Adrenal gland (tissue), 5 donors: ENCODE measurements around the gene SHANK2.

ENCODE experiments used
- POLR2A ChIP-seq, 2 donors: fragments of 450-650 bp; IDR thresholded peaks; one replicate each; pipeline ENCODE4 v1.6.1; 2017; ENCODE audit warnings: antibody characterized with exemption in 2 of 2, mild to moderate bottlenecking in 2 of 2, moderate library complexity in 1 of 2
- TF ChIP-seq, protein P1 (sequence below), 6 experiments: fragments of 450-650 bp in 4 of 6; fragments of 200-600 bp in 2 of 6; sonication (generic) in 1 of 6; IDR thresholded peaks; 1 replicate in 5 of 6; 2 replicates in 1 of 6; pipeline versions ENCODE4 v1.5.1 to v1.8.0; 2016 to 2021; ENCODE audit warnings: antibody characterized with exemption in 6 of 6, mild to moderate bottlenecking in 2 of 6, moderate library complexity in 1 of 6
- donor health status: DM: no; HTN: no; CAD: no.

DNA sequence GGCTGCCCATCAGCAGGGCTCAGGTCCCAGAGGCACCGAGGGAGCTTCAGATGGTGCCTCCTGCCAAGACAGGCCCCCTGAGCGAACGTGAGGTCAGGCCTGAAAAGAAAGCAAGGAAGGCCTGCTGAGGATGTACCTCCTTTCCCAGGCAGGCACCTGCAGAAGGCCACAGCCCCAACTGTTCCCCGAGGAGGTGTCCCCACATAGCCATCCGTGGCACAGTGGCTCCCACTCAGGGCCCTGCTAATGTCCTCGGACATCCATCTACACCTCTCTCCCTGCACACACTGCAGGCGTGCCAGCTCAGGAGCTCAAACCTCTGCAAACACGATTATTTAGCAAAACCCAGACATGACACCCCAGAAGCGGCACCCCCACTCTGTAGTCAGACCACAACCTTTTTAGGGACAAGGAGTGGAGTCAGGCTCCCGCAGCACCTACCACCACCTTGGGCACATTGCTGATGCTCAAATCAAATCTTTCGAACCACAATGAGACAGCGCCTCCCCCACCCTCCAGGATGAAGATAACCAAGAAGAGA, 36.9 kb downstream of the SHANK2 start:
- TF ChIP-seq, protein P1, sequence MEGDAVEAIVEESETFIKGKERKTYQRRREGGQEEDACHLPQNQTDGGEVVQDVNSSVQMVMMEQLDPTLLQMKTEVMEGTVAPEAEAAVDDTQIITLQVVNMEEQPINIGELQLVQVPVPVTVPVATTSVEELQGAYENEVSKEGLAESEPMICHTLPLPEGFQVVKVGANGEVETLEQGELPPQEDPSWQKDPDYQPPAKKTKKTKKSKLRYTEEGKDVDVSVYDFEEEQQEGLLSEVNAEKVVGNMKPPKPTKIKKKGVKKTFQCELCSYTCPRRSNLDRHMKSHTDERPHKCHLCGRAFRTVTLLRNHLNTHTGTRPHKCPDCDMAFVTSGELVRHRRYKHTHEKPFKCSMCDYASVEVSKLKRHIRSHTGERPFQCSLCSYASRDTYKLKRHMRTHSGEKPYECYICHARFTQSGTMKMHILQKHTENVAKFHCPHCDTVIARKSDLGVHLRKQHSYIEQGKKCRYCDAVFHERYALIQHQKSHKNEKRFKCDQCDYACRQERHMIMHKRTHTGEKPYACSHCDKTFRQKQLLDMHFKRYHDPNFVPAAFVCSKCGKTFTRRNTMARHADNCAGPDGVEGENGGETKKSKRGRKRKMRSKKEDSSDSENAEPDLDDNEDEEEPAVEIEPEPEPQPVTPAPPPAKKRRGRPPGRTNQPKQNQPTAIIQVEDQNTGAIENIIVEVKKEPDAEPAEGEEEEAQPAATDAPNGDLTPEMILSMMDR (IDR thresholded peaks at IDR 0.05): no peak
- TF ChIP-seq POLR2A (IDR thresholded peaks at IDR 0.05): no peak
